Measurements from ENCODE around the gene BOC. TPM values are rescaled to one million over a fixed set of nuclear protein-coding genes. Genes with fewer than 3 reads are reported as not detected.

Gene BOC
- total and polyA plus RNA-seq, 12 donors: 2.1 to 13.9 (median 4.9) TPM

DNA sequence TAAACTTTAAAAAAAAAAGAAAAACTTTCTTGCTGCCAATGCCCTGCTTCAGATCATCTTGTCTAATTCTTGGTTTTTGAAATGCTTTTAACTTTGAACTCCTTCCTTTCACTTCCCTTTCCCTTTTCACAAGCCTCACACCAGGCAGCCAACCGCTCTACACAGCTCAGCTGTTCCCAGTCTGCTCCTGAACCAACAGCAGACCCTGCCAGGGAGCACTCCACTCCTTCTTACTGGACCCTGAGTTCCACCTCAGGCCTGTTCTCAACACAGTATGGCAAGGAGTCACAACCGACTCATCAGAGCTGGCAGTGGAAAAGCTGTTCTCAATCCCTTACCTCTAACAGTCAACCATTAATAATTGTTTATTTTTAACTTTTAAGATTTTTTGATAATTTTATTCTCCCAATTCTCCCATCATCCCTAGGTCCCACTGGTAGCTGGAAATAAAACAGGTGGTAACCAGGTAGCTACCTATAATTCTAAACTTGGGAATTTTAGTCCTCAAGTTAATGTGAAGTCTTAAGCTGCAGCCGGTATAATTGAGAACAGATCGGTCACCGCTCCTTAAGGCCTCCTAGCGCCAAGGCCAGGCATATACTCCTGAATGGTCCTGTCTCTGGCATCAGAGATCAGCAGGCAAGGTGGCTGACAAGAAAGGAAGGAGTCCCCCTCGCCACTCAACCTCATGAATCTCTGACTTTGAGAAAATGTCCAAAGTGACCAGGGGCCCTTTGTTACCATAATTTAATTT, 43.9 kb downstream of the BOC start:
- DNase-seq: no peak
- TF ChIP-seq, protein P1, sequence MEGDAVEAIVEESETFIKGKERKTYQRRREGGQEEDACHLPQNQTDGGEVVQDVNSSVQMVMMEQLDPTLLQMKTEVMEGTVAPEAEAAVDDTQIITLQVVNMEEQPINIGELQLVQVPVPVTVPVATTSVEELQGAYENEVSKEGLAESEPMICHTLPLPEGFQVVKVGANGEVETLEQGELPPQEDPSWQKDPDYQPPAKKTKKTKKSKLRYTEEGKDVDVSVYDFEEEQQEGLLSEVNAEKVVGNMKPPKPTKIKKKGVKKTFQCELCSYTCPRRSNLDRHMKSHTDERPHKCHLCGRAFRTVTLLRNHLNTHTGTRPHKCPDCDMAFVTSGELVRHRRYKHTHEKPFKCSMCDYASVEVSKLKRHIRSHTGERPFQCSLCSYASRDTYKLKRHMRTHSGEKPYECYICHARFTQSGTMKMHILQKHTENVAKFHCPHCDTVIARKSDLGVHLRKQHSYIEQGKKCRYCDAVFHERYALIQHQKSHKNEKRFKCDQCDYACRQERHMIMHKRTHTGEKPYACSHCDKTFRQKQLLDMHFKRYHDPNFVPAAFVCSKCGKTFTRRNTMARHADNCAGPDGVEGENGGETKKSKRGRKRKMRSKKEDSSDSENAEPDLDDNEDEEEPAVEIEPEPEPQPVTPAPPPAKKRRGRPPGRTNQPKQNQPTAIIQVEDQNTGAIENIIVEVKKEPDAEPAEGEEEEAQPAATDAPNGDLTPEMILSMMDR (IDR thresholded peaks at IDR 0.05): no peak
- intact Hi-C loops (cut with DNase I): no loop called here

GRCh38 chr3:113255854-113256615, 44.7 kb downstream of the BOC start:
- peaks cover 0 to 26% (median 7%) of the 10 kb centered on the region in 9 donors for H3K4me1 ChIP-seq
- ATAC-seq: no peak
- WGBS, 2 donors: 88 to 91% methylated on average over 7 of the region's 7 CpGs

More for the DNA sequence above, 43.9 kb downstream of the BOC start:
- Histone ChIP-seq H3K27ac (peak overlapping the region in 3 of 10 donors; percentile 9 to 54 (median 37)), H3K9me3 (no peaks in the 10 kb centered on the region), H3K27me3 (no peaks in the 10 kb centered on the region), H3K36me3 (peaks cover 0 to 16% (median 0%) of the 10 kb centered on the region in 9 donors), H3K4me1 (peaks cover 0 to 26% (median 7%) of the 10 kb centered on the region in 9 donors), H3K4me3 (no peak overlapping the region)
- ATAC-seq: peak in 4 of 8 donors; percentile 29 to 63 (median 42)
- WGBS, 2 donors: 82 to 92% methylated on average over 7 of the region's 7 CpGs

DNA sequence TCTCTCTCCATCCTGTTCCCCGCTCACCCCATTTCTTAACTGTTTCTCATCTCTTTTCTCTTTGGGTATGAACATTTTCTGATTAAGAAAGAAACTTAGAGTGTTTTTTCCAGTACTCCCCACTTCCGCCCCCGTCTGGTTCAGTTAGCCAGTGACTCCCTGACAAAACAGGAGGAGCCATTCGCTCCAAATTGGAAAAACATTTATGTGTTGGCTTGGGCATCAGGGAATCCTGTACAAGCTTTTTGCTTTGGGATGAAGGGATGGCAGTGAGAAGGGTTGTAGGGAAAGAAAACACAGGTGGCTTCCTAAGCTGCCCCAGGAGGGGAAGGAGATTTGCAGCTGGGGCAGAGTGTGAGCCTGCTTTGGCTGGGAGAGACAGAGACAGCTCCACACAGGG, 47.0 kb downstream of the BOC start:
- WGBS, 2 donors: 86 to 89% methylated on average over 4 of the region's 4 CpGs
- Histone ChIP-seq H3K9me3 (no peaks in the 10 kb centered on the region), H3K36me3 (no peaks in the 10 kb centered on the region), H3K27me3 (no peaks in the 10 kb centered on the region), H3K4me1 (peaks cover 0 to 37% (median 19%) of the 10 kb centered on the region in 9 donors), H3K27ac (peak overlapping the region in 5 of 10 donors; percentile 32 to 64 (median 46)), H3K4me3 (no peak overlapping the region)
- TF ChIP-seq, protein P1 (IDR thresholded peaks at IDR 0.05): peak in 2 of 9 donors; percentile 10 to 19
- ATAC-seq: no peak
- no peak for DNase-seq
- intact Hi-C loops (cut with DNase I): no loop called here

More at GRCh38 chr3:113255854-113256615, 44.7 kb downstream of the BOC start:
- Histone ChIP-seq H3K27ac (peak overlapping the region in 2 of 10 donors; percentile 4 to 26), H3K36me3 (peaks cover 0 to 9% (median 0%) of the 10 kb centered on the region in 9 donors), H3K9me3 (no peaks in the 10 kb centered on the region), H3K4me3 (no peak overlapping the region), H3K27me3 (no peaks in the 10 kb centered on the region)
- intact Hi-C loops (cut with DNase I): no loop called here
- no peak for DNase-seq
- TF ChIP-seq, protein P1 (IDR thresholded peaks at IDR 0.05): no peak

DNA sequence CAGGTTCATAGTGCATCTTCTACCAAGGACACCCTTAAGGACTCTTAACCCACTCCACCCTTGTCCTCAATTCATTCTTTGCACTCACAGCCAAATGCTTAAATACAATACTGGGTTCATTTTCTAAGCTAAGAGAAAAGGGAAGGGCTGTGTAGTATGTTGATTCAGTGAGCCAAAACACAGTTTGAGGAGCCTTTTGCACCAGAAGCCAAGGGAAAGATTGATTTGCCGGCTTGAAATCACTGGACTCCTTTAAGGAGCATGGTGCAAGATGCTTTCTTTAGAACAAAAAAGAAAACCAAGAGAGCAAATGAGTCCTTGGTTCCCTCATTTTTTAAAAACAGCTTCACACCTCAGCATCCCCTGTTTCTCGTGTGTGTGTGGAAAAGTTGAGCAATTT, 47.8 kb downstream of the BOC start:
- H3K36me3 ChIP-seq: no peaks in the 10 kb centered on the region
- peak overlapping the region in 3 of 10 donors; percentile 46 to 64 (median 46) for H3K27ac ChIP-seq
- no peak overlapping the region for H3K4me3 ChIP-seq
- no peaks in the 10 kb centered on the region for H3K27me3 ChIP-seq
- intact Hi-C loops (cut with DNase I): no loop called here
- no peaks in the 10 kb centered on the region for H3K9me3 ChIP-seq
- 89 to 91% methylated on average over 2 of the region's 2 CpGs for WGBS, 2 donors
- no peak for ATAC-seq
- TF ChIP-seq, protein P1 (IDR thresholded peaks at IDR 0.05): no peak
- no peak for DNase-seq
- peaks cover 0 to 31% (median 17%) of the 10 kb centered on the region in 9 donors for H3K4me1 ChIP-seq
